Renal cortical epithelial cell (primary cell): ENCODE data around the gene SPINDOC. TPM values are rescaled to one million over a fixed set of nuclear protein-coding genes. Genes with fewer than 3 reads are reported as not detected.

Source experiments
- DNase-seq: peaks from one replicate; pipeline ENCODE4 v3.0.0-alpha.2; 2011; ENCODE audit warnings: low read depth
- total RNA-seq: library from RNA; depleted of rRNA; stranded (reverse); fragments of >200 nt; gene quantifications from 2 replicates; pipeline ENCODE4 v1.2.3, GENCODE V29; 2014

The SPINDOC gene
- total RNA-seq, 1 donor from 2014 or later = 12.6 TPM

DNA sequence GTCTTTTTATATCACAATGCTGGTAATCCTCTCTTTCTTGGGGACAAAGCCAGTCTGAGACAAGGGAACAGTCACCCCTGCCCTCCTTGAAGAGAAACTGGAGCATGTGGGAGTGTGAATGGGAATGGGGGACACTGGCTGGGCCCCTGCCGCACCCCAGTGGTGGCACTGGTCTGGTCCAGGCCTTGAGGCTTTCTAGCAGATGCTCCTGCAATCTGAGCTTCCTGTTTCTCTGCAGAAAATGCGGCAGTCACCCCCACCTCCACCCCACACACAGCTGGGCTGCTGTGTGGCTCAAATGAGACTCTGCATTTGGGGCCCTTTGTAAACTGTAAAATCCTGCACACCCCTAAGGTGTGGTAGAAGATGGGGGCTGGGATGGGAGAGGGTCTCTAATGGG lies 19.1 kb downstream of the SPINDOC start:
- no peak for DNase-seq

DNA sequence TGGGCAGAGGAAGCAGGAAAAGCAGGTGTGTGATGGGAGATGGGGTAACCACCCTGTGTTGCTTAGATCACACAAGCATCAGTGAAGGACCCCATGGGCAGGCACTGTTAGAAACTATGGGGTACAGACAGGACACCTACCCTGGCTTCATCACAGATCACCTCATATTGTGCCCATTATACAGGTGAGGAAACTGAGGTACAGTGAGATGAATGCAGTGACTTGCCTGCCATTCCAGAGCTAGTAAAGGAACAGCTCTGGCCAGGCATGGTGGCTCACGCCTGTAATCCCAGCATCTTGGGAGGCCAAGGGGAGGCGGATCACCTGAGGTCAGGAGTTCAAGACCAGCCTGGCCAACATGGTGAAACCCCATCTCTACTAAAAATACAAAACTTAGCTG lies 19.8 kb downstream of the SPINDOC start:
- no peak for DNase-seq

DNA sequence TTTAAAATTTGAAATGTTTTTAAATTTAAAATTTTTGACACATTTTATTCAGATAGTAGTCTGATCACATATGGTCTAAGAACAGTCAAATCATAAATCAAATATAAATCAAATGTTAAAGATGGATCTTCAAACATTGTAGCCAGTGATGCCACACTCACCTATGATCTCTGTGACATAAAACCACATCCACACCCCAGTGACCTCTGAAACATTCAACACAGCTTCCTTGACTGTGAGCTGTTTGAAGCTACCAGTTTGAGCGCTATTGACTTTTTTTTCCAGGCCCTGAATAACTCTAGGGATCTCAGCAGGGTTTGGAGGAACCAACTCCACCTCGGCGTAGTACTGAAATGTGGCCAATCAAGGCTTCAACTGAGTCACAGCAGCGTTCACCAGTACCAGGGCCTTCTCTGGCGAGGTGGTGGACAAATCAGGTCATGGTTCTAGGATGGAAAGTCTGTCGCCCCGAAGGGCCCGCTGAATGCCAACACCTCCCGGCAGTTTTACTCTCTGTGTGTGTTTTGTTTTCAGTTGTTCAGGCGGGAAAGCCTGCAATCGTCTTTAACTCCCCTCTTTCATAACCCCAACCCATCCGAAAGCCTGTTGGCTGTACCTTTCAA lies 21.4 kb downstream of the SPINDOC start:
- no peak for DNase-seq

DNA sequence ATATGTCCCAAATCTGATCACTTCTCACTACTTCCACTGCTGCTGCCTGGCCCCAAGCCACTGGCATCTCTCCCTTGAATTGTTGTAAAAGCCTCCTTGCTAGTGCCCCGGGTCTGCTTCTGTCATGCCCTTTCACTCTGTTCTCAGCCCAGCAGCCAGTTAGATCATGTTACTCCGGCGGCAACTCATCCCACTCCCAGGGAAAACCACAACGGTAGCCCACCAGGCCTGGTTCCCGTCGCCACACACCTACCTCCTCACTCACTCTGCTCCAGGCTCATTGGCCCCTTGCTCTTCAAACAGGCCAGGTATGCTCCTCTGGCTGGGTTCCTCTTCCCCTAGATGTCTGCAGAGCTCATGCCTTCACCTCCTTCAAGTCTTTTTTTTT lies 21.9 kb downstream of the SPINDOC start:
- no peak for DNase-seq

DNA sequence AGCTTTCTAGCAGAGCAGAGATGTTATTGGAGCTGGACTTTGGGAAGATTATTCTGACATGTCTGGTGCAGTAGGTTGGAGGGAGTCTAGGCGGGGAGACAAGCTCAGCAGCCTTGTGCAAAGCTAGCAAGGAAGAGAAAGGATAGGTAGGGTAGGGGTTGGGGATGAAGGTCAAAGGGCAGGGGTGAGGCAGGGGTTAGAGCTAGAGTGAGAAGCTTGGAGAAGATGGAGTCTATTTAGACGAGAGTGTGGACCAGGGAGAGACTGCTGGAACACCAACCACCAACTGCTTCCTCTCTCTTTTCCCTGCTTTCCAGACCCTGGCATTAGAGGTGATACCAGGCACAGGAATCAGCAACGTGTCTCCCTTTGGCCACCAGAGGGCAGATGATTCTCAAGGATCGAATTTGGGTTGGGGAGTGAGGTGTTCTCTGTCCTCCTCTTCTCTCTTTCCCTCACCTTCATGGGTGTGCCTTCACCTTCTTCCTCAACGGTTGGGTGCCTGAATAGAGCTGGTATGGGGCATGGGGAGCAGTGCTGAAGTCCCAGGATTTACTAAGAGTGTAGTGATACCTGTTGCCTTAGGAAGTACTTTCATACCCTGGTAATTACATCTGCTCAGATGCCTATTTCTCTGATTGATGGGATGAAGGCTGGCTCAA lies 23.9 kb downstream of the SPINDOC start:
- peak; percentile 60 for DNase-seq

DNA sequence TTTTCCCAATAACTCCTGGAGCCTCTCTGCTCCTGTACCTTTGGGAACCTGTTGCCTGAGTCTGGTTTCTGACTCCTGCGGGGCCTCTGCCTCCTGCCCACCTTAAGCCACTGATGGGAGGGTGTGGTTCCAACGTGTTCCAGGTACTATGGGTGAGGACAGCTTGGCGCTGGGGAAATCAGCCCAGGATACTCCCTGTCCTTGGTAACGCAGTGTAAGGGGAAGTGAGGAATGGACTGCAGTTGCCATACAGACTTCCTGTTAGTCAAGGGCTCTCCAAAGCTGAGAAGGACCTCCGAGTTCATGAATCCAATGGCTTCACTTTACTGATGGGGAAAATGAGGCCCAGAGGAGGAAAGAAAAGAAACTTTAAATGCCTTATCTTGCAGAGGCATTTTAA lies 24.5 kb downstream of the SPINDOC start:
- DNase-seq = no peak

DNA sequence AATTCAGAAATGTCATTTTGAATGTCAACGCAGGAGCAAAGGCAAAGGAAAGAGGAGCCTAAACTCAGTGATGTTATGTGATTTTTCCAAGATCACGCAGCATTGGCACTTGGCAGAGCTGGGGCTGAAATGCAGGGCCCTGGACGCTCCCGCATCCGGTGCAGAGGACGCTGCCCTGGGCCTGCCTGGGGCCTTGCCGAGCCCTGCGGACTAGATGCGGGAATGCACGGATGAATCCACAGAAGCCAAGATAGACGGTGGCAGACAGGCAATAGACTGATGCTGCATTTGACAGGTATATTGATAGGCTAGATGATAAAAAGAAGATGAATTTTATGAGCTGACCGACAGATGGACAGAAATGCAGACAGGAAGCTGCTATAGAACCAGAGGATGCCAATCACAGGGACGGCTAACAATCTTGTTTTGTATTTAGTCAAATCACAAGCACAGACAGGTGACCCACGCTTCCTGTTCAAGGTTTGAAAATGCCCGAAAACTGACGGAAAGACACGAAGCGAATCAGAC lies 25.0 kb downstream of the SPINDOC start:
- DNase-seq = peak; percentile 90

DNA sequence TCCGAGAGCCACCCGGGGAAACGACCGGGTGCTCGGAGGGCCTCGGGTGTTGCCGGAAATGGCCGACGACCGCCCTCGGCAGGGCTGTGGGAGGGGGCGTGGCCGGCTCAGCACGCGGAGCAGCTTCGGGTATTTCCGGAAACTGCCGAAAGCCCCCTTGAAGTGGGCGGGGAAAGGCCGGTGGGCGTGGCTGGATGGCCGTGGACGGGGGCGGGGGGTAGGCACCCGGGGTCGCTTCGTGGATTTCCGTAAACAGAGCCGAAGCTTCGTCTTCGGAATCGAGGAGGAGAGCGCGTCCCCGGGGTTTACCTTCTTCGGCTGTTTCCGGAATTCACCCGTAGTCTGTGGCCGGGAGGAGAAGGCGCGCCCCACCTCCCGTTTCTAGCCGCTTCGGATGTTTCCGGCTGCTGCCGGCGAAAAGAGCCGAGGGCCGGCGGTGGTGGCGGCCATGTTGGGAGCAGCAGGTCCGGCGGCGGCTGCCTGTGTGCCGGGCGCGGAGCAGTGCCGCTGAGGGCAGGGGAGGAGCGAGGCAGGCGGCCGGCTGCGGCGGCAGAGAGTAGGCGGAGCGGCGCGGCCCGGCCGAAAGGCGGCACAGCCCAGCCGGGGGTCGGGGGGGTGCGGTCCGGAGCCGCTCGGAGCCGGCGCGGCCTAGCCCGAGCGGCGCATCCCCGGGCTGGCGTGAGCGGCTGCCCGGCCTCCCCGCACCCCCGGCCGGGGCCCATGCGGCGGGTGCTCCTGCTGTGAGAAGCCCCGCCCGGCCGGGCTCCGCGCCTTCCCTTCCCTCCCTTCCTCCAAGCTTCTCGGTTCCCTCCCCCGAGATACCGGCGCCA lies 25.6 kb downstream of the SPINDOC start, which contains the start of gene MARK2:
TSS of gene MARK2 (plus strand) at position 433 of the 830 bp plus-strand sequence. CDS start at position 830, 397 bp downstream.
- DNase-seq = peak; percentile 87

DNA sequence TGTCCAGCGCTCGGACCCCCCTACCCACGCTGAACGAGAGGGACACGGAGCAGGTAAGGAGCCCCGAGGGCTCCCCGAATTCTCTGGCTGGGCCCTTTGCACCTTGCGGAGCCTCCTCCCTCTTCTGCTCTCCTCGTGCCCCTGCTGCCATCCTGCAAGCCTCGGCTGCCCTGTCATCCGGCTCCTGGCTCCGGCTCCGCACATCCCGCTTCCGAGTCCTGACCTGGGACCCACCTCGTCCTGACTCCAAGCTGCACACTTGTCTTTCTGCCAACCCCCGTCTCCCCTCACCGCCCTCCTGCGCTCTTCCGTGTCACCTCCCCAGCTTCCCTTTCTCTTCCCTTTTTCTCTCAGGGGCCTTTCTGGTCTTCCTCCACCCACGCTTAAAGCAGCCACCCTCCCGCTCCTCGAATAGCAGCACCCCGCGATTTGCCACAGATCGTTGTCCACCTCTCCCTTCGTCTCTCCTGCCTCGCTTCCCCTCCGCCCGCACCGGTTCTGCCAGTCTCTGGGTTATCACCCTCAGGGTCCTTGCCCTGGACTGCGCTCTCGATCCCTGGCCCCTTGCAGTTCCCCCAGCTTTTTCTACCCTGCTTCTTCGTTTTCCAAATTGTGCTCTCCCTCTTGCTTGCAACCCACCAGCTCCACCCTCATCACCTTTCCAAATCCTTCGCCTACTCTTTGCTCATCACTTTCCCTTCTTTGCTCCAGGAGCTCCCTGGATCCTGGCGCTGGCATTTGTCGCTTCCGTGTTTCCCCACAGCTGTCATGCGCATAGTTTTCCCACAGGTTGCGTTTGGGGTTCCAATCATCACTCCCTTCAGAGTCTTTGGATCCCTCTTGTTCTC lies 26.5 kb downstream of the SPINDOC start:
- no peak for DNase-seq

DNA sequence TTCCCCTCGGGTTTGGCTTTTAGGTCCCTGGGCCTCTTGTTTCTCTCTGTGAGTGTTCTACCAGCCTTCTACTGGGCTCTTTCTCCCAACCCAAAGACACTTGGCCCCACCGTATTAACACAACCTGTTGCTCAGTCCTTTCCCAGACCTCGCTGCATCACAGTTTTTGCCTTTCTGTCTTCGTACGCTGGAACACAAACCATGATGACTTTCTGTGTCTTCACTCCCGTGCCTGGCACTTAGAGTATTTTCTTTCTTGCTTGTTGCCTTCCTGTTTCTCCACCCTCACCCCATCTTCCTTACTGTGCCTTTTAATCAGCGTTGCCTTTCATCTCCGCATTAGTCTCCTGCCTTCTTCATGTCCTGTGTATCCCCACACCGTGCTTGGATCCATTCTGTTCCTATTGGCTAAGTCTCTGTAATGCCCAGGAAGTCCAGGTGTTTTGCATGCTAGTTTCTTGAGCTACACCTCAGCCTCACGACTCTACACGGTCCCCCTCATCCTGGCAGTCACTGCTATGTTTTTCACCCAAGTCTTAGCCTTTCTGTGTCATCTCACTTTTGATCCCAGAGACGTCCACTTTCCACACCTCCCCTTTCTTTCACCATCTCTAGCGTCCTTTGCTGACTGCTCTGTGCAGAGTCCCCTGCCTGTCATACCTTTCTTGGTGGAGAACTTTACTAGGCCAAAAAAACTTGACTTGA lies 27.3 kb downstream of the SPINDOC start:
- no peak for DNase-seq

DNA sequence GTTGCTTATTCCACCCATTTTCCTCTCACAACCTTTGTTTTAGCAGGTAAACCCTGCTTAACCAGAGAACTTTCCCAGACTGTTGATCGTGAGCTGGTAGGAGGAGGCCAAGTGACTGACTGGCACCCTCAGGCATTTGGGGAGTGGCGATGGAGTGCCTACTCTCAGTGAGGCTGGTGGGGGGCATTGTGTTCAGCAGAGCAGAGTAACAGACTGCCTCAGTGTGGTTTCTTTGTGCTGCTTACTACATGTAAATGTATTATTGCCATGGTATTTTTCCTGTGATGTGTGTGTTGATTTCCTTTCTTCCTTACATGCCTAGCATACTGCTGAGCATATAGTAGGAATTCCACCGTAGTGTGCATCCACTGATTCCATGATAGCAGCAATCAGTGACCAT lies 28.3 kb downstream of the SPINDOC start:
- DNase-seq = peak; percentile 89

DNA sequence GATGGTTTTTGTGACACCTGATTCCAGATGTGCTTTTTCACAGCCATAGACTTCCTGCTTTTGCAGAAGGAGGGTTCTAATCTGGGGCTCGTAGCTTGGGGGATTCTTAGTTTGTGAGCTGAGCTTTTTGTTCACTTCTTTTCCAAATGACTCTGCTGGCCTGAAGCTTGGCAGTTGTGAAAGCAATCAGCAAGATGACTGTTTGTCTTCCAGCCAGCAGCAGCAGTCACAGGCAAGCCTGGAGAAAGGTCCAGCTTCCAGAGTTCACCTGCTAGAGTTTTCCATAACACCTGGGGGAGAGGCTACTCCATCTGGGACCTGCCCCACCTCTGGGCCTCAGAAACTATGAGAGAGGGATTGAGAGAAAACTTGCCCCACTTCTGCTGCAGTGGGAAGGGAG lies 29.8 kb downstream of the SPINDOC start:
- DNase-seq = no peak

DNA sequence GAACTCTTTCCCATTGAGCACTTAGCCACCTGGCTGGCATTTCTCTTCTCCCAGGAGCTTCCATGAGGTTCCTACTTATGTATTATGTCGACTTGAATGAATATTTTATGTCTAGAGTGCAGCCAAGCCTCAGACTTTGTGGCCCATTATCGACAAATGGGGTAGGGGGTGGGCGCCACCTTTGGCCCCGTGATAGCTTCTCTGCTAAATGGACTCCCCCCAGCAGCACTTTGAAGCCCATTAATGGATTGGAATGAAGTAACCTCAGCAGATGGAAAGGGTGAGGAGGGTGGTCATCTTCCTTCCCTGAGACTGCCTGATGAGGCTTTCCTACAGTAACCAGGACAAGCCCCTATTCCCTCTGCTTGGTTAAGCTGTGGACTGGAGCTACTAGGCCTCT lies 31.6 kb downstream of the SPINDOC start:
- DNase-seq = no peak

DNA sequence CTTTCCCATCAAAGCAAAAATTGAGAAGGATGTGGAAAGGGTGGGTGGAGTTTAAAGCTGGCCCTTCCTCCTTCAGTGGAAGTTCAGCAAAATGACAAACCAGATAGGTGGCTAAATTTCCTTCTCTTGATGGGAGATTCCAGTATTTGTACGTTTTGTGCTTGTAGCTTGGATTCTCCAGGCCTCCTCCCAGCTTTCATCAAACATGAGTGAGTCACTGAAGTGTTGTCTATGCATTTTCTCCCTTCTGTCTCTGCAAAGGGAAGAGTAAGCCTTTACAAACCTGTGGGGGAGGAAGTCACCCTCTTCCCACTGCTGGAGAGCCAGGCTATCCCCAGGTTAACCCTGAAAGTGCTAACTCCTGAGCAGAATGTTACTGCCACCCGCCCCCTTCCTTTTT lies 32.0 kb downstream of the SPINDOC start:
- peak; percentile 83 for DNase-seq

DNA sequence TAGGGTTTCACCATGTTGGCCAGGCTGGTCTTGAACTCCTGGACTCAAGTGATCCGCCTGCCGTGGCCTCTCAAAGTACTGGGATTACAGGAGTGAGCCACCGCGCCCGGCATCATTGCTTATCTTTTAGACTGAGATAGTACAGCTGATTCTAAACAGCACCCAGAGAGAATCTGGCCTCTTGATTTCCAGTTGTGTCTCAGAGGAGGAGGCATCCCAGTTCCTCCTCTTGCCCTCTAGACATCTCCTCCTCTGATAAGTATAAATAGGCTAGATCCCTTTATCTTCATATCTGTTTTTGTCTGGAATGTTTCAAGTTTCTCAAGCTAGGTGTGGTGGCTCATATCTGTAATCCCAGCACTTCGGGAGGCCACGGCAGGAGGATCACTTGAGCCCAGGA lies 32.7 kb downstream of the SPINDOC start:
- no peak for DNase-seq

DNA sequence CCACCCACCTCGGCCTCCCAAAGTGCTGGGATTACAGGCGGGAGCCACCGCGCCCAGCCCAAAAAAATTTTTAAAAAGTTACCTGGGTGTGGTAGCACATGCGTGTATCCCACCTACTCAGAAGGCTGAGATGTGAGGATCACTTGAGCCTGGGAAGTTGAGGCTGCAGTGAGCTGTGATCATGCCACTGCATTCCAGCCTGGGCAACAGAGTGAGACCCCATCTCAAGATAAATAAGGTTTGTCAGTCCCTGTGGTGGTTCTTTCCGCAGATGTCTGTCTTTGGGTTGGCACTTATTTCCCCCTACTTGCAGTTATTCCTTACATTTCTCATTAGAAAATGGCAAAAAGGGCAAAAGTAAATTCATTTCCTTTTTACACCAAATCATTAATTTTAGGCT lies 33.6 kb downstream of the SPINDOC start:
- DNase-seq = no peak

DNA sequence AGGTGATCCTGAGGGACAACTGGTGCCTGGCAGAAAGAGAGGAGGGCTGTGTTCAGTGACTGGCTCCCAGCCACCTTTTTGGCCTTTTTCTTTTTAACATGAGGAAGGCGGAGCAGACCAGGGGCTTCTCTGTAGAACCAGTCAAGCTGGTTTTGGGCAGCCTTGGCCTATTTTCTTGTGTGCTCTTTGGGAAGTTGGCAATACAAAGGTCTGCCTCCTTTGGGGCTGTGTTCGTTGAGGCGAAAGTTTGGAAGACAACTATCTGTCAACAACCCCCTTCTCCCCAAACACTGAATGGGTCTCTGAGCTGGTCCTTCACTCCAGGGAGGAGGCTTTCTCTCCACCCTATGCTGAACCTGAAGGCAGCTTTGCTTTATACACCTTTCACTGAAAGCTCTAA lies 34.1 kb downstream of the SPINDOC start:
- DNase-seq = no peak

DNA sequence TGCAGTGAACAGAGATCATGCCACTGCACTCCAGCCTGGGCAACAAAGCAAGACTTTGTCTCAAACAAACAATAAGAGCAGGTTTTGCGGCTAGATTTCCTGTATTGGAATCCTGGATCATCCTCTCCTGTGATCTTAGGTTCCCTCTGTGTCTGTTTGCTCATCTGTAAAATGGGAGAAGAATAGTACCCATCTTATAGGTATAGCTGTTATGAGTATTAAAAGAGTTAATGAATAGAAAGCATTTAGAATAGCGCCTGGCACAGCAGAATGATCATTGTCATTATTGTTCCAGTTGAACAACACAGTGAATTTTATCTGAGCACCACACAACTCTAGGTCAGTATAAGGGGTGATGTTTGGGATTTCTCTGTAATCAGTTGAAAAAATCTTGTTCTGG lies 36.4 kb downstream of the SPINDOC start:
- no peak for DNase-seq

DNA sequence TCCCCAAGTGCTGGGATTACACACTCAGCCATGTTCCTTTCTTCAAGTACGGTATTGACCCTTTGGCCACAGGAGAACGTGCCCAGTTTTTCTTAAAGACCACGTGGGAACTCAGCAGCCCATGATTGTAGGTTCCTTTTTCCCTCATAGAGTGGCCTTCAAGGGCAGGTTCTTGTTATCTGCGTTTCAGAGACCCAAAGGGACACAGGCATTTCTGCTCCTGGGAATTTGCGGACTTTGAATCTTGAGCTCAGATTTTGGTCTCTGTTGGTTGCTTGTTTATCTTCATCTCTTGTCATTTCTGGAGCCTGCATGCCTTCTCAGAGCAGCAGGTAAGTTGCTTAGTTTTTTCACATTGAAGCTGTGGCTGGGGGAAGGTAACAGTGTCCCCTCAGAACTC lies 37.7 kb downstream of the SPINDOC start:
- no peak for DNase-seq

DNA sequence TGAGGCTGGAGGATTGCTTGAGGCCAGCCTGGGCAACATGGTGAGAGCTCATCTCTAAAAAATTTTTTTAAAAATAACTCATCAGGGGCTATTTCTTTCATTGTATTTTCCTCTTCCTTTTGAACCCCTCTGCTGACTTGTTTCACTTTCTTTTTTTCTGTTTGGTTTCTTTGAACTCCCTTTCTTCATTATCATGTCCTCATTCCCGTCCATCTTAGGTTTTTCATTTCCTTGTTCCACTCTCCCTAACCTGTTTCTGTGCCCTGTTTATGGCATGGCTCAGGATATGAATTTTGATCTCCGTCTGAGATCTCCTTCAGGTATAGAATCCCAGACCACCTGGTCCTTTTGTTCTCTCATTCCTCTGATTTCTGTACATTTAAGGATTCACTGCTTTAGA lies 38.1 kb downstream of the SPINDOC start:
- no peak for DNase-seq

DNA sequence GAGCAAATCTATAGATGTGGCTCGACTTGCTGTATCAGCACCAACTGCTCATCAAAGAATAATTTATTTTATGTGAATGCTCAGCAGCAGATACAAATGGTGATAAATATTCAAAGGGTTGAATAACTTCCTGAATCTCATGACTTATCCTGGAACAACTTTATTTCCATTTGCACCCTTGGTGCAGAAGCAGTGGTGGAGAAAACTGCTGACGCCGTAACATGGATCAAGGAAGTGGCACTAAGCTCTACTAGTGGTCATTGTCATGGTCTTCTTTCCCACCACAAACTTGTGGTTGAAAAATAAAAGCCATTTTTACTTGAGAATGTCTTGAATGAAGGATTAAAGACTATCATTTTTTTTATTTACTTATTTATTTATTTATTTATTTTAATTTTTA lies 40.2 kb downstream of the SPINDOC start:
- DNase-seq = no peak
